Medulla oblongata (tissue), 1 donor: ENCODE measurements around the gene IDH3G.

Experiments
- DNase-seq: peaks from one replicate; pipeline ENCODE4 v3.0.0-alpha.2; 2015; ENCODE audit errors: extremely low spot score

Gene IDH3G

DNA sequence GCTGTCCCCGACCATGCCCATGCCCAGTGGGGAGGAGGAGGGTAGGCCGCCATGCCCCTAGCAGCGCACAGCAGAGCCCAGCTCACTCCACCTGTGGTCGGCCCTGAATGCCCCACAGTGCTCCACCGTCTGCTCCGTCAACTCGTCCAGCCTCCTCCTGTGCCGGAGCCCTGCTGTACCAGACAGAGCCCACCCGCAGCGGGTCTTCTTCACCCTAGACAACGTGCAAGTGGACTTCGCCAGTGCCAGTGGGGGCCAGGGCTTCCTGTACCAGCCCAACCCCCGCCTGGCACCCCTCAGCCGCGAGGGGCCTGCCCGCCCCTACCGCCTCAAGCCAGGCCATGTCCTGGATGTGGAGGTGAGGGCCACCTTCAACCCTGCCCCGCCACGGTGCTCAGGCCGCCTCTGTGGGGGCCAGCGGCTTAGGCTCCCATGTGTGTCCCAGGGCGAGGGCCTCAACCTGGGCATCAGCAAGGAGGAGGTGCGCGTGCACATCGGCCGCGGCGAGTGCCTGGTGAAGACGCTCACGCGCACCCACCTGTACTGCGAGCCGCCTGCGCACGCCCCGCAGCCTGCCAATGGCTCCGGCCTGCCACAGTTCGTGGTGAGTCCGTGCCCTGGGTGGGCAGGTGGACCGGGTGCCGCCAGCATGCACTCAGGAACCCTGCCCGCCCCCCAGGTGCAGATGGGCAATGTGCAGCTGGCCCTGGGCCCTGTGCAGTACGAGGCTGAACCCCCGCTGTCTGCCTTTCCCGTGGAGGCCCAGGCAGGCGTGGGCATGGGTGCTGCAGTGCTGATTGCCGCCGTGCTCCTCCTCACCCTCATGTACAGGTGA, 20.2 kb downstream of the IDH3G start:
- DNase-seq = no peak

DNA sequence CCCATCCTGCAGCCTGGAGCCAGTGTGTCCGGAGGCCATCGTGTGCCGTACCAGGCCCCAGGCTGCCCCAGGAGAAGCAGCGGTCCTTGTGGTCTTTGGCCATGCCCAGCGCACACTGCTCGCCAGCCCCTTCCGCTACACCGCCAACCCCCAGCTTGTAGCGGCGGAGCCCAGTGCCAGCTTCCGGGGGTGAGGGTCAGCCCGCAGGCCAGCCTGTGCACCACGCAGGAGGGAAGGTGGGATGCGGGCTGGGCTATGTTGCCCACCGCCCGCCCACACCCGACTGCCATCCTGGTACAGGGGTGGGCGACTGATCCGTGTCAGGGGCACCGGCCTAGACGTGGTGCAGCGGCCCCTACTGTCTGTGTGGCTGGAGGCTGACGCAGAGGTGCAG, 21.0 kb downstream of the IDH3G start:
- DNase-seq = no peak

DNA sequence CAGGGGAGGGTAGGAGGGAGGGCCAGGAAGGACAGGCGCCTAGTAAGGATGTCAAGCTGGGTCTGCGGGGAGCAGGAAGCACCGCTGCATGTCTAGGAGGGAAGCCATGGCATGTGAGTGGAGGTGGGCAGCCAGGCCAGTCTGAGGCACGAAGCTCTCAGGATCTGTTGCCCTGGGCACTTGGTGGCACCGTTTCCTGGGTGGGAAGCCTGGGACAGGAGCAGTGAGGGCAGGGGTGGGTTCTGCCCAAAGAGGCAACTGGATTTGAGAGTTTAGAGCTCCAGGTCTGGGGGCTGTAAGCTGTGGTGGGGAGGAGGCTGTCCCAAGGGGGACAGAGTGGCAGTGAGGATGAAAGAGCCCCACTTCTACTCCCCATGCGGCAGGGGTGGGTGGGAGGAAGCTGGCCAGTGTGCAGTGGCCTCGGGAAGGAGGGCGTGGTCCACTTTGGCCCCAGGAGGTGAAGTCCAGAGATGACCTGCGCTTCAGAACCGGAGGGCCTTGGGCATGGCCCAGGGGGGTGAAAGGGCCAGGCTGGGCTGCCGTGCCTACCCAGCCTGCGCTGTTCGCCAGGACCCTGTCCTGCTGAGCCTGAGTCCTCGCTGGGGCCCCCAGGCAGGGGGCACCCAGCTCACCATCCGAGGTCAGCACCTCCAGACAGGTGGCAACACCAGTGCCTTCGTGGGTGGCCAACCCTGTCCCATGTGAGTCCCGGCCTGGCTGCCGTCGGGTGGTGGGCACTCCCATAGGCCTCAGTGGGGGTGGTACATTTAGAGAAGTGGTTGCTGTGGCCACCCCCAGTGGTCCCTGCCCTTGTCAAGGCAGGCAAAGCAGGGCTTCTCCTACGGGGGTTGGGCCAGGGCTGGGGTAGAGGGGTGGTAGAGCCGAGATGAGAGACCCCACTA, 21.6 kb downstream of the IDH3G start:
- no peak for DNase-seq

DNA sequence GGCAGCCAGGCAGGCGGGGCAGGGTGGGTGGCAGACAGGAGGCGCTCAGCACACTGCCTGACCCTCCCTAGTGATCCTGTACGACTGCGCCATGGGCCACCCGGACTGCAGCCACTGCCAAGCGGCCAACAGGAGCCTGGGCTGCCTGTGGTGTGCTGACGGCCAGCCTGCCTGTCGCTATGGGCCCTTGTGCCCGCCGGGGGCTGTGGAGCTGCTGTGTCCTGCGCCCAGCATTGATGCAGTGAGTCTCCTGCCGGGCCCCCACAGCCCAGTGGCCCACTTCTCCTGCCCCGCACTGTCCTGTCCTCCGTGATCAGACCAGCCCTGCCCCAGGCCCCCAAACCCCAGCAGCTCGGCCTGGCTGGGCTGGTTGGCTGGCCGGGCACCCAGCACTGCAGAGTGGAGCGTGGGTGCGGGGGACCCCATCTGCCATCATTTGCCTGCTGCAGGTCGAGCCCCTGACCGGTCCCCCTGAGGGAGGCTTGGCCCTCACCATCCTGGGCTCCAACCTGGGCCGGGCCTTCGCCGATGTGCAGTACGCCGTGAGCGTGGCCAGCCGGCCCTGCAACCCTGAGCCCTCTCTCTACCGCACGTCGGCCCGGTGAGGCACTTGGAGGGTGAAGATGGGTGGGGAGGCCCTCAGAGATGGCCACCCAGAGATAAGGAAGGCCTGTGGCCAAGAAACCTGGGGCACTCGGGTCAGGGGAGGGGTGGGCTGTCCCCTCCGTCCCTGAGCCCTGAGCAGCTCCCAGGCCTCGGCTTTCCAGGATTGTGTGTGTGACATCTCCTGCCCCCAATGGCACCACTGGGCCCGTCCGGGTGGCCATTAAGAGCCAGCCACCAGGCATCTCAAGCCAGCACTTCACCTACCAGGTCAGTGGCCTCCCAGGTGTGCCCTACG, 22.5 kb downstream of the IDH3G start:
- DNase-seq = no peak

DNA sequence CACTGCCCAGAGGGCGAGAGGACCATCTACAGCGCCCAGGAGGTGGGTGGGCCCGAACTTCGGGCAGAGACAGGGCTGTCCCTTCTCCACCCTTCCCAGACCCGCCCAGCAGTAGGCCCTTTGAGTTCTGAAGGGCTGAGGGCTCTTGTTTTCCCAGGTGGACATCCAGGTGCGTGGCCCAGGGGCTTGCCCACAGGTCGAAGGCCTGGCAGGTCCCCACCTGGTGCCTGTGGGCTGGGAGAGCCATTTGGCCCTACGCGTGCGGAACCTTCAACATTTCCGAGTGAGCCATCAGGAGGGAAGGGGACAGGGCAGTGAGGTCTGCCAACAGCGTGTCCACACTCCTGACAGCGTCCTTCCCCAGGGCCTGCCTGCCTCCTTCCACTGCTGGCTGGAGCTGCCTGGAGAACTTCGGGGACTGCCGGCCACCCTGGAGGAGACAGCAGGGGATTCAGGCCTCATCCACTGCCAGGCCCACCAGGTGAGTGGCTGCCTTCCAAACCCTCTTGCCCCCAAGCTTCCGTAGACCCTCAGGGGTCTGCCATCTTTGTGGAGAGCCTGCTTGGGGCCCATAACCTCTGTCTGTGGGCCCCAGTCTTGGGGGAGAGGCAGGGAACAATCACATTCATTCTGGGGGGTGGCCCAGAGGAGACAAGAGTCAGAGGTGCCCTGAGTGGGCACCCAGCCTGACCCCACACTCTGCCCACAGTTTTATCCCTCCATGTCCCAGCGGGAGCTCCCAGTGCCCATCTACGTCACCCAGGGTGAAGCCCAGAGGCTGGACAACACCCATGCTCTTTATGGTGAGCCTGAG, 23.4 kb downstream of the IDH3G start:
- DNase-seq = no peak

DNA sequence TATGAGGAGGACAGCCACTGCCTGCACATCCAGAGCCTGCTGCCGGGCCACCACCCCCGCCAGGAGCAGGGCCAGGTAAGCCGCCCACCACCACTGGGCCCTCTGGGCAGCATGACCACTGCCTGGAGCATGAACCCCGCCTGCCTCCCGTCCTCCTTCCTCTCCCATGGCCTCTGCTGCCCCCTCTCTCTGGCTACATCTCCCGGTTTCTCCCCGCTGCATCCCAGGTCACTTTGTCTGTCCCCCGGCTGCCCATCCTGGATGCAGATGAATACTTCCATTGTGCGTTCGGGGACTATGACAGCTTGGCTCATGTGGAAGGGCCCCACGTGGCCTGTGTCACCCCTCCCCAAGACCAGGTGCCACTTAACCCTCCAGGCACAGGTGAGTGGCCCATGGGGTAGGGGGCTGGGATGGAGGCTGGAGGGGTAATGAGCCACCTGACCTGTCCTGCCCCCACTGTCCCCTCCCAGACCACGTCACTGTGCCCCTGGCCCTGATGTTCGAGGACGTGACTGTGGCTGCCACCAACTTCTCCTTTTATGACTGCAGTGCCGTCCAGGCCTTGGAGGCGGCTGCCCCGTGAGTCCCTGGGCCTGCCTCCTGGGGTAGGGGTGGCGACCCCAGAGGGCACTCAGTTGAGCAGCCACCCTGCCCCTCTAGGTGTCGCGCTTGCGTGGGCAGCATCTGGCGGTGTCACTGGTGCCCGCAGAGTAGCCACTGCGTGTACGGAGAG, 24.1 kb downstream of the IDH3G start:
- peak; percentile 17 for DNase-seq

DNA sequence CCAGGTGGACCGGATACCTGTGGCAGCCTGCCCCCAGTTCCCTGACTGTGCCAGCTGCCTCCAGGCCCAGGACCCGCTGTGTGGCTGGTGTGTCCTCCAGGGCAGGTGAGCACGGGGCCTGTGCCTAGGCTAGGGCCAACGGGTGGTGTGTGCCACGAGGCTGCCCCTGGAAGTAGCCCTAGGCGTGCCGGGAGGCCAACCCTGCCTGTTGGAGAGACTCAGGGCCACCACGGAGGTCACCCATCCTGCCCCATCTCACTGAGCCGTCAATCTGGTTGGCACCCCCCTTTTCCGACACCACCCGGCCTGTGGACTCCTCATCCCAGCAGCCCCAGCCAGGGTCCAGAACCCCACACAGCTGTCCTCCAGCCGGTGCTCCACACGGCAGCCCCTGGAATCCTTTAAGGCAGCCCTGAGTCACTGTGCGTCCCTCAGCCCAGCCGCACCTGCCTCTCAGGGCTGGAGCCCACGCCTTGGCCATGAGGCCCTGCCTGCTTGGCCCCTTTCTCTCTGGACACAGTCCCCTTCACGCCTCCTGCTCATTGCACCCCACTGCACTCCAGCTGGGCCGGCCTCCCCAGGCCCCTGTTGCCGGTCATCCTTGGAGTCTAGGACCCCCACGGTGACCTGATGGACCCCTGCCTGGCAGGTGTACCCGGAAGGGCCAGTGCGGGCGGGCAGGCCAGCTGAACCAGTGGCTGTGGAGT, 24.9 kb downstream of the IDH3G start:
- DNase-seq = no peak

DNA sequence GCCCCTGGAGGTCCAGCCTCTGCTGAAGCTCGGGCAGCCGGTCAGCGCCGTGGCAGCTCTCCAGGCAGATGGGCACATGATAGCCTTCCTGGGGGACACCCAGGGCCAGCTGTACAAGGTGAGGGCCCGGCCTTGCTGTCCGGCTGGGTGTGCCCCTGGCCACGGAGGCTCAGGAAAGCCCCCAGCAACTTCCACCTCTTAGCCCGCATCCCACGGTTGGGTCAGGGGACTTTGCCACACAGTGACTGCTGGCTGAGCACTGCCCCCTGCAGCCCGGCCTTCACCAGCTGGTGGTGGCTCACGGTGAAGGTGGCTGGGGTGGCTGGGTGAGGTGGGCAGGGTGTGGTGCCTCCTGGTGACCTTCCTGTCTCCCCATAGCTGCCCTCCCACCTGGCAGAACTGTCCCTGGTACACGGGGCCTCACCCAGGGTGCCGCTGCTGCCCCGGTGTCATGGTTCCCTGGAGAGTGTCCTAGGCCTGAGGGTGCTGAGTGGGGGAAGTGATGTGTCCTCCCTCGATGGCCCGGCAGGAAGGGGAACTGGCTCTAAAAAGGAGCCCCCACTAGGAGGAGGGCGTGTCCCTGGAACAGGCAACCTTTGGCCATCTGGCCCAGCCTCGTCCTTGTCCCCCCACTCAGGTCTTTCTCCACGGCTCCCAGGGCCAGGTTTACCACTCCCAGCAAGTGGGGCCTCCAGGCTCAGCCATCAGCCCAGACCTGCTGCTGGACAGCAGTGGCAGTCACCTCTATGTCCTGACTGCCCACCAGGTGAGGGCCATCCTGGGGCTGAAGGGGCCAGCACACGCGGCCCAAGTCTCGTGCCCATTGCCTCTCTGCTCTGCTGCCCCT, 25.6 kb downstream of the IDH3G start:
- no peak for DNase-seq

DNA sequence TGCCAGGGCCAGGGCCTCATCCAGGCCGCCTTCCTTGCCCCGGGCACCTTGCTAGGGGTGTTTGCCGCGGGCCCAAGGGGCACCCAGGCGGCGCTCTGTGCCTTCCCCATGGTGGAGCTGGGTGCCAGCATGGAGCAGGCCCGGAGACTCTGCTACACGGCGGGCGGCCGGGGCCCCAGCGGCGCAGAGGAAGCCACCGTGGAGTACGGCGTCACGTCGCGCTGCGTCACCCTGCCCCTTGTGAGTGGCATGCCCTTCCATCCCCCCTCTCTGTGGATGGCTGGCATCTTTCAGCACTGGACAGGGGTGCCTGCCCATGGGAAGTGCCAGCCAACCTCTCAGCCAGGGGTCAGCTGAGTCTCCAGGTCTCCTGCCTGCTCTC, 26.5 kb downstream of the IDH3G start:
- DNase-seq = no peak

DNA sequence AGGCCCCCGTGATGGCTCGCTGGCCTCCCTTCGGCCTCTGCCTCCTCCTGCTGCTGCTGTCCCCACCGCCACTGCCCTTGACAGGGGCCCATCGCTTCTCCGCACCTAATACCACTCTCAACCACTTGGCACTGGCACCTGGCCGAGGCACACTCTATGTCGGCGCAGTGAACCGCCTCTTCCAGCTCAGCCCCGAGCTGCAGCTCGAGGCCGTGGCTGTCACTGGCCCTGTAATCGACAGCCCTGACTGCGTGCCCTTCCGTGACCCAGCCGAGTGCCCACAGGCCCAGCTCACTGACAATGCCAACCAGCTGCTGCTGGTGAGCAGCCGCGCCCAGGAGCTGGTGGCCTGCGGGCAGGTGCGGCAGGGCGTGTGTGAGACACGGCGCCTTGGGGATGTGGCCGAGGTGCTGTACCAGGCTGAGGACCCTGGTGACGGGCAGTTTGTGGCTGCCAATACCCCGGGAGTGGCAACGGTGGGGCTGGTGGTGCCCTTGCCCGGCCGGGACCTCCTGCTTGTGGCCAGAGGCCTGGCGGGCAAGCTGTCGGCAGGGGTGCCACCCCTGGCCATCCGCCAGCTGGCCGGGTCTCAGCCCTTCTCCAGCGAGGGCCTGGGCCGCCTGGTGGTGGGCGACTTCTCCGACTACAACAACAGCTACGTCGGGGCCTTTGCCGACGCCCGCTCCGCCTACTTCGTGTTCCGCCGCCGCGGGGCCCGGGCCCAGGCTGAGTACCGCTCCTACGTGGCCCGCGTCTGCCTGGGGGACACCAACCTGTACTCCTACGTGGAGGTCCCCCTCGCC, 27.1 kb downstream of the IDH3G start:
- DNase-seq = no peak

DNA sequence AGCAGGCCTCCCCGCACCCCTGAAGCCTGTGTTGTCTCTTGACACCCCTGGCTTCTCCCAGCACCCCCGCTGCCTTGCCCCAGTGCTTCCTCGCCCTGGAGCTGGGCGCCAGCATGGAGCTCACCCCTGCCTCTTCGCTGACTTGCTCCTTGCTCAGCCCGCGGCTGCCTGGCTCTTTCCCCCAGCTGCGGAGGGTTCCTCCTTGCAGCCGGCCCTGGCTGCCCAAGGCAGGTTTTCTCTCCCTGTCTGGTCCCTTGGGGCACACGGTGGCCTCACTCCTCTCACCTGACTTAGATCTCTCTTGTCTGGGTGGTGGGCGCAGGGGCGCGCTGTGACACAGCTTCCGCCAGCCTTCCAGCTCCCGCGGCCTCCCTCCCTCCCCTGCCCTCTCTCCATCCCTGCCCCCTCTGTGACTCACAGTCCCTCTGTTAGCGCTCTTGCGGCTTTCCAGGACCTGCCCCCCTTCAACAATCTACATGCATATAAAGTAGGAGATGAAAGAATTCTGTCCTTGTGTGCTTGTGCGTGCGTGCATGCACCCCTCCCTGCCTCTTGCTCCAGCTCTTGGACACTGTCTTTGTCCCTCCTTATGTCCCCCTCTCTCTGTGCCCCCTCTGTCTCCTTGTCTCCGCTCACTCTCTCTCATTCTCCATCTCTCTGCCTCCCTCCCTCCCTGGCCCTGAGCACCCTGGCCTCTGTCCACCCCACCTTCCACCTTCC, 27.9 kb downstream of the IDH3G start:
- DNase-seq = peak; percentile 57

DNA sequence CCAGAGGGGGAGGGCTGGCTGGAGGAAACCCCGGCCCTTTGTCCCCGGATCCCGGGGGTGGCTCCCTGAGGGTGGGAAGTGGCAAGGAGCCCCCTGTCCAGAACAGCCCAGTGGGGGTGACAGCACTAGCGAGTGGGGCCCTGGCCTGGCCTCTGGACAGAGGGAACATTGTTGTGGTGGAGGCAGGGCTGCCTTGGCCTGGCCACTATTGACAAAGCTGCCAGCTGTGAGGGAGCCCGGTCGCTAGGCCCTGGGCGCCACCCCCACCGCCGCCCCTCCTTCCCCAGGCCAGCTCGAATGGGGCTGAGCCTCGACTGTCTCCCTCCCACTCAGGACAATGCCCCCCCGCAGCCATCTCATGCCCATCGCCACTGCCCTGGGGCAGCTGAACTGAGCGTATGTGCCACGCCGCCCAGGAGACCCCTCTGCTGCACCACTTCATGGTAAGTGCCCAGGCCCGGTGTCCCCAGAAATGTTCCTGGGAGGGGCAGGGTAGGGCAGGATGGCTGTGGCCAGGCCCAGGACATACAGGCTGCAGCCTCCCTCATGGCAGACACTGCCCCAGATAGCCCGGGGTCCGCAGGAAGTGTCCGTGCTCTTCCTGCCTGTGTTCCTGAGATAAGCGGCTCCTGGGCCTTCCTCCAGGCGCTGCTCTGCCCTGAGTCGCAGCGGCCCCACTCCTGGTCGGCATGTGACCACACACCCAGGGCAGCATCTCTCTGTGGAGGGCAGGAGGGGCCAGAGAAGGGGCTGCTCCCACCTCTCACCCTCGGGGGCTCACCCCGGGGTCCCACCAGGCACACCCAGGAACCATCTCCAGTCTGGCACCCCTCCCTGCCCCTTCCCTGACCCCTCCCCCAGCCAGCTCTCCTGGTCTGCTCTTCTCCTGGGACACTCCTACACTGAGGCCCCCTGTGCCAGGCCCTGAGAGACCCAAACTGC, 28.8 kb downstream of the IDH3G start:
- DNase-seq = peak; percentile 91

DNA sequence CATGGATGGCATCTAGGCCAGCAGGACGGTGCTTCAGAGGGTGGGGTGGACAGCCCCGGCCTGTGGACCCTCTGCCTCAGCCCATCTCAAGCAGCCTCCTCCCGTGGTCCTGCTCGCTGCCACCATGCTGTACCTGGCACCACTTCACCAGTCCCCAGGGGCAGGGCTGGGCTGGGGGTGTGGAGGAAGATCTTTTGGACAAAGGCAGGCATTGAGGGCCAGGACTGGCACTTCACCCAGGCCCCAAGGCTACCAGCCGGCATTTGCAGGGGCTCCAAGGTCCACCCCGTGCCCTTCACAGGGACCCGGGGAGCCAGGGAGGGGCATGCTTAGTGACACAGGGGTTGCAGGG, 29.4 kb downstream of the IDH3G start:
- no peak for DNase-seq

DNA sequence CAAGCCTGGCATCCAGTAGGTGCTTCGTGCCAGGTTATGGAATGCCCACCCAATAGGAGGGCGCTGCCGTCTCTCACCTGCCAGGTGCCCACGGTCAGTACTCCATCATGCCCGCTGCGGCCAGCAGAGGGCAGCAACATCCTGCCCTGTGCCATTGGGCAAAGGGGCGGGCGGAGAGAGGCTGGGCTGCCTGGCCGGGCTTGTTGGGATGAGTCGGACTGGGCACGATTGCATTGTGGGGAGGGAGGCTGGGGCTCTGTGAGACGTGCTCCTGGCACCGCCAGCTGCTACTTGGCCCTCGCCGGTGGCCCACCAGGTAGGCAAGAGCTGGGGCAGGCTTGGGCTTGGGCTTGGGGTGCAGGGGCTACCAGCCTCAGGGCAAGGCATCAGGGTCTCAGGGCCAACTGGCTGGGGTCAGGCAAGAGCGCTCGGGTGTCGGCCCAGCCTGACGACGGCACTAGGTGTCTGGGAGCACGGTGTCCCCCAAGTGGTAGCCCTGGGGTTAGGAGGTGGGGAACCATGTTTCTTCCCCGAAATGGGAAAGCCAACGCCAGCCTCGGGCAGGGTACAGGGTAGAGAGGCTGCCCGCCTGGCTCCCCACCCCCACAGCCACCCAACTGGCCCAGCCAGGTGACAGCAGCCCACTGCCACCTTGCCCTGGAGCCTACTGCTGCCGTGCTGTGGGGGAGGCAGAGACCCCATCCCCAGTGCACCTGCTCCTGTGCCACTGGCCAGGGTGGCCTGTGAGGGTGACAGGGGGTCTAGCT, 30.0 kb downstream of the IDH3G start, which contains the start of gene PLXNB3:
TSS of gene PLXNB3 (plus strand) at position 261 of the 767 bp plus-strand sequence. CDS start 1,287 bp downstream, outside the sequence.
- peak; percentile 89 for DNase-seq

DNA sequence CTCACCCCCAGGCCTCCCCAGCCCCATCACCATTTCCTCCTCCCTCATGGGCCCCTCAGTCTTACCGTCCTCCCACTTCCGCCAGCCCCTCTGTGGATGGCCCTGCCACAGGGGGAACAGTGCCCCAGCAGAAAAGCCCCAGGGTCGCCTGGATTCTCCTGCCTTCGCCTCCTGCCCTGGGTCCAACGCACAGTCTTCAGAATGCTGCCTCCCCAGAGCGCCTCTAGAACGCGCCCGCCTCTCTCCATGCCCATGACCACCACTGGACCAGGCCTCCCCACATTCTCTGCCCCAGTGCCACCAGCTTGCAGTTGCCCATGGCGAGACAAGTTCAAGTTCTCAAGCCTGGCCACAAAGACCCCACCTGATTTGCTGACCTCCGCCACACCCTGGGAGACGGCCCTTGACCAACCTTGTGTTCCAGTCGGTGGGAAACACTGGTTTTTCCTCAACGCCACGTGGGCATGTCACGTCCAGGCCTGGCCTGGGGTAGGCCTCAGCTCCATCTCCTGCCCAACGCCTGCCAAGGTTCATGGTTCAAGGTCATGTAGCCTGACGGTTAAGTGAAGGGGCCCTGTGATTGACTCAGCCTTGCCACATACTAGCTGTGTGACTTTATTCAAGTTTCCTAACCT, 30.8 kb downstream of the IDH3G start:
- DNase-seq = no peak
